NT2/D1 (cell line): ENCODE data around the gene ADGRB3.

Source experiments
- YY1 ChIP-seq: IDR thresholded peaks from 2 replicates; pipeline ENCODE4 v1.6.1; 2011; ENCODE audit not compliant: insufficient read length, insufficient read depth
- ZNF274 ChIP-seq: IDR thresholded peaks from 2 replicates; pipeline ENCODE4 v1.6.1; 2011; ENCODE audit warnings: mild to moderate bottlenecking, low read depth, low read length

- TF ChIP-seq YY1 (no peak), ZNF274 (no peak)
These were observed 4.1 kb downstream of the ADGRB3 start for GRCh38 chr6:68639211-68639610.
